Stomach (tissue), 9 donors: ENCODE data around the gene CCDC141. TPM values are rescaled to one million over a fixed set of nuclear protein-coding genes. Genes with fewer than 3 reads are reported as not detected.

ENCODE experiments used
- DNase-seq, 2 donors: peaks; one replicate each; pipeline versions ENCODE4 v3.0.0 to v3.0.0-alpha.2; 2013 to 2019
- H3K27ac ChIP-seq, 5 donors: fragments of 200-600 bp in 4 of 5; sonication (generic) in 4 of 5; one replicate each; pipeline ENCODE4 v1.5.1; 2013 to 2019; ENCODE audit warnings: mild to moderate bottlenecking in 1 of 5, moderate library complexity in 1 of 5
- H3K27me3 ChIP-seq, 3 donors: fragments of 200-600 bp; sonication (generic); one replicate each; pipeline ENCODE4 v1.5.1; 2017 to 2019; ENCODE audit warnings: mixed run types in 1 of 3
- H3K36me3 ChIP-seq, 4 donors: fragments of 200-600 bp; sonication (generic); 1 replicate in 3 of 4; 2 replicates in 1 of 4; pipeline ENCODE4 v1.5.1; 2016 to 2019
- H3K4me1 ChIP-seq, 4 donors: fragments of 200-600 bp; sonication (generic); one replicate each; pipeline ENCODE4 v1.5.1; 2016 to 2019
- H3K4me3 ChIP-seq, 4 donors: fragments of 200-600 bp; sonication (generic) in 3 of 4; one replicate each; pipeline ENCODE4 v1.5.1; 2016 to 2019; ENCODE audit warnings: mild to moderate bottlenecking in 1 of 4
- H3K9me3 ChIP-seq, 4 donors: fragments of 200-600 bp; sonication (generic); one replicate each; pipeline ENCODE4 v1.5.1; 2016 to 2019
- CTCF ChIP-seq, 7 experiments: fragments of 450-650 bp in 4 of 7; fragments of 200-600 bp in 3 of 7; sonication (generic) in 3 of 7; IDR thresholded peaks; one replicate each; pipeline ENCODE4 v1.5.1; 2016 to 2019; ENCODE audit warnings: antibody characterized with exemption in 7 of 7, control low read depth in 2 of 7, mild to moderate bottlenecking in 1 of 7
- EP300 ChIP-seq: sonication (generic); formaldehyde crosslinking; IDR thresholded peaks from one replicate; pipeline ENCODE4 v1.6.1; 2017; ENCODE audit warnings: antibody characterized with exemption
- POLR2A ChIP-seq, 4 donors: fragments of 450-650 bp; IDR thresholded peaks; one replicate each; pipeline ENCODE4 v1.6.1; 2016; ENCODE audit warnings: antibody characterized with exemption in 4 of 4, control low read depth in 2 of 4, mild to moderate bottlenecking in 1 of 4, moderate library complexity in 1 of 4
- POLR2AphosphoS5 ChIP-seq, 3 donors: sonication (generic); formaldehyde crosslinking; IDR thresholded peaks; one replicate each; pipeline ENCODE4 v1.6.1; 2016; ENCODE audit warnings: antibody characterized with exemption in 3 of 3
- WGBS, 5 donors: extraction: QIAGEN DNeasy Blood & Tissue Kit in 3 of 5; methylation state at CpG; one replicate each; pipeline versions ENCODE4 v1.1.5 to v1.1.7; 2013 to 2018; 5-methylcytosine and 5-hydroxymethylcytosine counted together
- intact Hi-C: fragments of 100-400 bp; cut with DNase I; formaldehyde crosslinking; loops from one replicate; pipeline ENCODE4 v1.15.1; 2023; ENCODE audit warnings: low total_unique reads
- polyA plus RNA-seq, 3 donors: library from polyadenylated mRNA; stranded (reverse); fragments of 200-250 nt; gene quantifications; one replicate each; pipeline ENCODE4 v1.2.3, GENCODE V29; 2013
- total RNA-seq, 5 donors: library from RNA; depleted of rRNA; stranded (reverse); fragments of >200 nt; gene quantifications; one replicate each; pipeline versions ENCODE4 v1.1.0 to v1.2.3, GENCODE V29; 2014 to 2016
- donor health status: healthy with polysubstance abuse.
- donor health status: Bipolar disorder and iron deficiency.
- donor health status: healthy.

The CCDC141 gene
- total and polyA plus RNA-seq, 8 donors = 0.10 to 12.5 (median 1.2) TPM; not detected in 1

- Histone ChIP-seq H3K27me3 (no peaks in the 10 kb centered on the region), H3K4me1 (no peaks in the 10 kb centered on the region), H3K4me3 (no peak overlapping the region), H3K36me3 (no peaks in the 10 kb centered on the region), H3K27ac (no peak overlapping the region), H3K9me3 (no peaks in the 10 kb centered on the region)
- TF ChIP-seq EP300 (no peak), POLR2AphosphoS5 (IDR thresholded peaks at IDR 0.05) (no peak), POLR2A (IDR thresholded peaks at IDR 0.05) (no peak), CTCF (IDR thresholded peaks at IDR 0.05) (no peak)
- intact Hi-C loops = loop anchor here (10.0 kb wide), 1 partner anchor 115 kb away; no protein-coding TSS in a partner anchor
- 94 to 97% (median 97%) methylated on average over 19 of the region's 19 CpGs for WGBS, 5 donors
- DNase-seq = no peak
These were observed 250.6 kb downstream of the CCDC141 start for GRCh38 chr2:178799305-178799704.

DNA sequence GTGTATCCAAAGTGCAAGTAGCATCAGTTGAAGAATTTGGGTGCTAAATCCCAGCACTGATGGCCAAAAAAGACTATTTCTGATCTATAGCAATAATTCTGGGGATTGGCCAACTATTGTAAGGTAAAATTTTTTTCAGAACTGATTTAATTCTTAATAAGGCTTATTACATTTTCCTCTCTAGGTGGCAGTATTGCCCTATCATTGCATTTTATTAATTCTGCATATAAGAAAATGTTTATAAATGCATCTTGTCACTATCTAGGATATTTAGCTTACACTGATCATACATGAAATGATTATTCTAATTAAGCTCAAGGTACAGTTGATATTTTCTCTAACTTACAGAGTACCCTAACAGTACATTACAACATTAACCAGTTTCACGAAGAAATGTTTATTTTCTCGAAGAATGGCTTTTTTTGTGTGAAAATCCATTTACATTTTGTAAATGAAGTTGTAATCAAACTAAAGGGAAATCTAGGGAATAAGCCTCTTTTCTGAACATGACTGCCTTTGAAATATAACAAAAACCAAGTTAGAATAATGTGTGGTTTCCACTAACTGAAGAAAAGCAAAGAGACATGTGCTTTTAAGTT is 253.8 kb downstream of the CCDC141 start:
- no peak overlapping the region for H3K4me3 ChIP-seq
- 84 to 96% (median 93%) methylated on average over 2 of the region's 2 CpGs for WGBS, 5 donors
- no peaks in the 10 kb centered on the region for H3K4me1 ChIP-seq
- no peaks in the 10 kb centered on the region for H3K9me3 ChIP-seq
- no peaks in the 10 kb centered on the region for H3K27me3 ChIP-seq
- no peaks in the 10 kb centered on the region for H3K36me3 ChIP-seq
- intact Hi-C loops = loop anchor here (10.0 kb wide), 1 partner anchor 119 kb away; no protein-coding TSS in a partner anchor
- H3K27ac ChIP-seq = no peak overlapping the region
- peak in 1 of 2 donors; percentile 69 for DNase-seq
- TF ChIP-seq CTCF (IDR thresholded peaks at IDR 0.05) (peak in 5 of 7 experiments; percentile 20 to 63 (median 53)), POLR2AphosphoS5 (IDR thresholded peaks at IDR 0.05) (no peak)

DNA sequence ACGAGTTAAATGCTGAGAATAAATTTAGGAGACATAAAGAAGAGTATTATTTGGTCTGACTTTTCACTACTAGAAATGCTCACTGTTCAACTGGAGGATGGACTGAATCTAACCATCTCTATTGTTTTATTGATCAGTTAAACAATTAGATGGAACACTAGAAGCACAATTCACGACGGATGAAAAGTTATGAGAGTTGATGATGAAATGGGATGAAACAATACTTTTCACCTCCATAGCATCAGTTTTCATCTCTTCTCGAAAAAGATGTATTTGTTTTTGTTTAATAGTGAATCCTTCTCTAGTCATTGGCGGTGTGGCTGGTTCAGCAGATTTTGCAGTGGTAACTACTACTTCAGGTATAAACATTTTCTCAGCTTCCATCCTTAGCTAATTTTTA is 262.0 kb downstream of the CCDC141 start:
- no peak for TF ChIP-seq POLR2A (IDR thresholded peaks at IDR 0.05)
- TF ChIP-seq EP300 = no peak
- TF ChIP-seq CTCF (IDR thresholded peaks at IDR 0.05) = no peak
- TF ChIP-seq POLR2AphosphoS5 (IDR thresholded peaks at IDR 0.05) = no peak
- Histone ChIP-seq H3K9me3 (no peaks in the 10 kb centered on the region), H3K36me3 (no peaks in the 10 kb centered on the region), H3K4me3 (no peak overlapping the region), H3K27ac (no peak overlapping the region), H3K4me1 (no peaks in the 10 kb centered on the region), H3K27me3 (no peaks in the 10 kb centered on the region)
- intact Hi-C loops = no loop called here
- WGBS, 5 donors = 86 to 91% (median 89%) methylated on average over 5 of the region's 5 CpGs
- DNase-seq = no peak

- no peak overlapping the region for H3K4me3 ChIP-seq
- intact Hi-C loops = no loop called here
- no peaks in the 10 kb centered on the region for H3K9me3 ChIP-seq
- H3K27ac ChIP-seq = no peak overlapping the region
- WGBS, 5 donors = 31 to 81% (median 61%) methylated on average over 2 of the region's 2 CpGs
- H3K4me1 ChIP-seq = no peaks in the 10 kb centered on the region
- no peak for DNase-seq
- no peaks in the 10 kb centered on the region for H3K36me3 ChIP-seq
- TF ChIP-seq POLR2AphosphoS5 (IDR thresholded peaks at IDR 0.05) (no peak), EP300 (no peak), CTCF (IDR thresholded peaks at IDR 0.05) (no peak), POLR2A (IDR thresholded peaks at IDR 0.05) (no peak)
- no peaks in the 10 kb centered on the region for H3K27me3 ChIP-seq
These were observed 262.8 kb downstream of the CCDC141 start for GRCh38 chr2:178787155-178787554.
